Endodermal cell (in vitro differentiated cells): ENCODE measurements around the gene OPCML. TPM values are rescaled to one million over a fixed set of nuclear protein-coding genes. Genes with fewer than 3 reads are reported as not detected.

Source experiments
- DNase-seq: peaks from one replicate; pipeline ENCODE4 v3.0.0-alpha.2; 2017
- H3K27ac ChIP-seq: 2 replicates; pipeline ENCODE4 v1.5.1; 2013; ENCODE audit warnings: mild to moderate bottlenecking, low read depth, low read length, moderate library complexity
- H3K27me3 ChIP-seq: 2 replicates; pipeline ENCODE4 v1.6.1; 2013; ENCODE audit warnings: mild to moderate bottlenecking, low read length, moderate library complexity; ENCODE audit not compliant: insufficient read depth, control insufficient read depth, poor library complexity, severe bottlenecking
- H3K36me3 ChIP-seq: 2 replicates; pipeline ENCODE4 v1.7.0; 2013; ENCODE audit warnings: mild to moderate bottlenecking, low read length, moderate library complexity; ENCODE audit not compliant: control insufficient read depth, insufficient read depth
- H3K4me1 ChIP-seq: one replicate; pipeline ENCODE4 v1.7.0; 2013; ENCODE audit warnings: low read length; ENCODE audit not compliant: control insufficient read depth, insufficient read depth
- H3K4me3 ChIP-seq: 2 replicates; pipeline ENCODE4 v1.5.1; 2013; ENCODE audit warnings: mild to moderate bottlenecking, low read length, moderate library complexity
- H3K9ac ChIP-seq: 2 replicates; pipeline ENCODE4 v1.6.1; 2013; ENCODE audit warnings: mild to moderate bottlenecking, low read length, moderate library complexity; ENCODE audit not compliant: poor library complexity, severe bottlenecking; ENCODE audit errors: extremely low read depth
- H3K9me3 ChIP-seq: 2 replicates; pipeline ENCODE4 v1.6.1; 2013; ENCODE audit warnings: mild to moderate bottlenecking, low read length, moderate library complexity; ENCODE audit not compliant: control insufficient read depth
- H3K27ac Mint-ChIP-seq: 2 replicates; pipeline ENCODE4 v1.8.0; 2020; ENCODE audit warnings: mixed read lengths
- H3K27me3 Mint-ChIP-seq: 2 replicates; pipeline ENCODE4 v1.8.0; 2021; ENCODE audit warnings: mild to moderate bottlenecking, mixed read lengths; ENCODE audit not compliant: insufficient read depth
- H3K36me3 Mint-ChIP-seq: 2 replicates; pipeline ENCODE4 v1.8.0; 2020; ENCODE audit warnings: low read depth, mixed read lengths
- H3K4me1 Mint-ChIP-seq: 2 replicates; pipeline ENCODE4 v1.8.0; 2020; ENCODE audit warnings: mixed read lengths
- H3K4me3 Mint-ChIP-seq: 2 replicates; pipeline ENCODE4 v1.8.0; 2020; ENCODE audit warnings: mild to moderate bottlenecking, moderate library complexity, mixed read lengths
- H3K9me3 Mint-ChIP-seq: 2 replicates; pipeline ENCODE4 v1.8.0; 2020; ENCODE audit warnings: mild to moderate bottlenecking, mixed read lengths
- WGBS, 2 experiments: methylation state at CpG; one replicate each; pipeline versions ENCODE4 v1.1.5 to v1.1.7; 2013; ENCODE audit warnings: missing lambda C conversion rate in 2 of 2, mixed read lengths in 1 of 2; ENCODE audit not compliant: insufficient coverage in 1 of 2, insufficient read length in 1 of 2; 5-methylcytosine and 5-hydroxymethylcytosine counted together
- total RNA-seq, 2 donors: library from RNA; stranded (reverse); fragmentation: NEBNext Ultra II Directional in 1 of 2; extraction: Animal tissue kit (Norgen Biotek cat#: 25700) in 1 of 2; gene quantifications; 2 replicates in 1 of 2; 3 replicates in 1 of 2; pipeline ENCODE4 v1.2.1, GENCODE V29; 2021
- TF ChIP-seq, protein P1 (sequence below): fragments of 200-600 bp; sonication (generic); conservative IDR thresholded peaks from 2 replicates; pipeline ENCODE4 v1.5.0; 2021; ENCODE audit warnings: antibody characterized with exemption, mild to moderate bottlenecking

OPCML gene
- total RNA-seq, 2 donors from 2014 or later = 0.49 to 0.86 TPM

DNA sequence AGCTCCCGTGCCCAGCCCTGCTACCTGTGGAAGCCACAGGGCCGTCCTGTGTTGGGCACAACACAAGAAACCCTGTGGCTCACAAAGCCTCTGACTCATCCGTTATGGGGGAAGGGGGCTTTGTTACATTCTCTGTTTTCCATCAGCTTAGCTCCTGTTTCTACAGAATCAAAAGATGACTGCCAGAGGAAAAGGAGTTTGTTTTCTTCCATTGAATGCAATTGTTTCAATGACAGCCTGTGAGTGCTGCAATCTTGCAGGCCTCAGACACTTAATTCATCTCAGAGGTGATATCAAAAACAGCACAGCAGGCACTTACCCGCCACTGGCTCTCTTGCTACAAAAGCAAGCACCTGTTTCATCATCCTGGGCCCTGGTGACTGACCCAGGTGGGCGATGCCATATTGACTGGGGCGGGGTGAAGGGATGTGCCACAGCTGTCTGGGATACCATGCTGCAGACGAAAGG lies 194.3 kb downstream of the OPCML start:
- H3K4me3 Mint-ChIP-seq = no peak overlapping the region
- H3K36me3 ChIP-seq = no peaks in the 10 kb centered on the region
- peak overlapping the region; percentile 81 for H3K27ac Mint-ChIP-seq

DNA sequence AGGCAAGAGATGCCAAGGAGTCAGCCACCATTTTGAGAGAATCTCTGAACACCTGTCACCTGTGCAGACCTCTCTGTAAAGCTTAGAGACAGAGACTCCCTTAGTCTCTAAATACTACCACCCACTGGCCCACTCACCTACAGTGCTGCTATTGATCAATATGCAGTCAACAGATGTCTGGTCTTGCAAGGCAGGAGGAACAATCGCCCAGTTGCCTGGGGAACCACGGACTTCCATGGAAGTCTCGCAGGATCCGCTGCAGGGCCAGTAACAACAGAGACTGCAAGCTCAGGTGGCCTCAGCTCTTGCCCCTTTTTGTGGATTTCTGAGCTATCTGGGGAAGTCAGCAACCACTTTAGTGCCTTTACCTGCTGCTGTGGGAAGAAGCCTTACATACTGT lies 195.1 kb downstream of the OPCML start:
- no peak overlapping the region for H3K4me3 Mint-ChIP-seq
- Histone ChIP-seq H3K27me3 (no peaks in the 10 kb centered on the region), H3K36me3 (no peaks in the 10 kb centered on the region), H3K27ac (no peak overlapping the region), H3K9me3 (no peaks in the 10 kb centered on the region), H3K9ac (no peak overlapping the region), H3K4me1 (peaks cover 15% of the 10 kb centered on the region), H3K4me3 (no peak overlapping the region)
- H3K36me3 Mint-ChIP-seq = no peaks in the 10 kb centered on the region
- H3K27ac Mint-ChIP-seq = no peak overlapping the region
- WGBS, 2 experiments = 91 to 96% methylated on average over 4 of the region's 4 CpGs
- TF ChIP-seq, protein P1, sequence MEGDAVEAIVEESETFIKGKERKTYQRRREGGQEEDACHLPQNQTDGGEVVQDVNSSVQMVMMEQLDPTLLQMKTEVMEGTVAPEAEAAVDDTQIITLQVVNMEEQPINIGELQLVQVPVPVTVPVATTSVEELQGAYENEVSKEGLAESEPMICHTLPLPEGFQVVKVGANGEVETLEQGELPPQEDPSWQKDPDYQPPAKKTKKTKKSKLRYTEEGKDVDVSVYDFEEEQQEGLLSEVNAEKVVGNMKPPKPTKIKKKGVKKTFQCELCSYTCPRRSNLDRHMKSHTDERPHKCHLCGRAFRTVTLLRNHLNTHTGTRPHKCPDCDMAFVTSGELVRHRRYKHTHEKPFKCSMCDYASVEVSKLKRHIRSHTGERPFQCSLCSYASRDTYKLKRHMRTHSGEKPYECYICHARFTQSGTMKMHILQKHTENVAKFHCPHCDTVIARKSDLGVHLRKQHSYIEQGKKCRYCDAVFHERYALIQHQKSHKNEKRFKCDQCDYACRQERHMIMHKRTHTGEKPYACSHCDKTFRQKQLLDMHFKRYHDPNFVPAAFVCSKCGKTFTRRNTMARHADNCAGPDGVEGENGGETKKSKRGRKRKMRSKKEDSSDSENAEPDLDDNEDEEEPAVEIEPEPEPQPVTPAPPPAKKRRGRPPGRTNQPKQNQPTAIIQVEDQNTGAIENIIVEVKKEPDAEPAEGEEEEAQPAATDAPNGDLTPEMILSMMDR = no peak
- H3K27me3 Mint-ChIP-seq = no peaks in the 10 kb centered on the region
- H3K4me1 Mint-ChIP-seq = peaks cover 13% of the 10 kb centered on the region
- no peaks in the 10 kb centered on the region for H3K9me3 Mint-ChIP-seq
- DNase-seq = no peak

More for the DNA sequence above, 194.3 kb downstream of the OPCML start:
- H3K4me1 Mint-ChIP-seq = peaks cover 13% of the 10 kb centered on the region
- Histone ChIP-seq H3K4me1 (peaks cover 15% of the 10 kb centered on the region), H3K27me3 (no peaks in the 10 kb centered on the region), H3K27ac (no peak overlapping the region), H3K4me3 (no peak overlapping the region), H3K9me3 (no peaks in the 10 kb centered on the region), H3K9ac (no peak overlapping the region)
- TF ChIP-seq, protein P1 = no peak
- H3K9me3 Mint-ChIP-seq = no peaks in the 10 kb centered on the region
- DNase-seq = peak; percentile 73
- 60 to 63% methylated on average over 2 to 7 of the region's 7 CpGs for WGBS, 2 experiments
- no peaks in the 10 kb centered on the region for H3K27me3 Mint-ChIP-seq
- no peaks in the 10 kb centered on the region for H3K36me3 Mint-ChIP-seq

DNA sequence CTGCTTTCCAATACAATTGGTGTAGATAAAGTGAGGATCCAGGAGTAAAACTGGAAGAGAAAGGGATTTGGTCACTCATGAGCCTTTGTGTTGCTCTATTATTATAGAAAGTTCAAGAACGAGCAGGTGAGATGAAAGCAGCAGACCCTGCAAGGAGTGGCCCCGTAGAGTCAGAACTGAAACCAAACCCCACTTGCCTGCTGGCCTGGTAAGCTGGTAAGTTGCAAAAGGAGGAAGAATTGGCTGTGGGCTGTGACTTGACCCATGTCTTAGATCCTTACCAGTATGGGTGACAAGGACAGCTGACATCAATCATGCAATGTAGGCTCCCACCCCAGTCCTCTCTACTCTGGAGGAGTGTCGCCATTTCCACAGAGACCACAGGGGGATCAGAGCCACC lies 201.3 kb downstream of the OPCML start:
- no peaks in the 10 kb centered on the region for H3K36me3 ChIP-seq
- H3K4me3 Mint-ChIP-seq = no peak overlapping the region
- H3K4me3 ChIP-seq = no peak overlapping the region
- DNase-seq = no peak
- H3K9me3 Mint-ChIP-seq = peaks cover 2% of the 10 kb centered on the region
- H3K4me1 Mint-ChIP-seq = no peaks in the 10 kb centered on the region
- no peaks in the 10 kb centered on the region for H3K9me3 ChIP-seq
- no peaks in the 10 kb centered on the region for H3K36me3 Mint-ChIP-seq
- no peaks in the 10 kb centered on the region for H3K27me3 Mint-ChIP-seq
- no peak overlapping the region for H3K27ac ChIP-seq
- WGBS, 2 experiments = 86 to 88% methylated on average over 1 to 3 of the region's 3 CpGs
- H3K27me3 ChIP-seq = no peaks in the 10 kb centered on the region
- H3K9ac ChIP-seq = no peak overlapping the region
- no peak overlapping the region for H3K27ac Mint-ChIP-seq
- no peaks in the 10 kb centered on the region for H3K4me1 ChIP-seq
- TF ChIP-seq, protein P1 = no peak
